ENCODE measurements around the gene MRGPRG.
"Not testable (repeated sequence)": the region's sequence is repeated elsewhere in the genome, so short reads cannot be mapped to it uniquely, and the experiment has no call there.

The MRGPRG gene

DNA sequence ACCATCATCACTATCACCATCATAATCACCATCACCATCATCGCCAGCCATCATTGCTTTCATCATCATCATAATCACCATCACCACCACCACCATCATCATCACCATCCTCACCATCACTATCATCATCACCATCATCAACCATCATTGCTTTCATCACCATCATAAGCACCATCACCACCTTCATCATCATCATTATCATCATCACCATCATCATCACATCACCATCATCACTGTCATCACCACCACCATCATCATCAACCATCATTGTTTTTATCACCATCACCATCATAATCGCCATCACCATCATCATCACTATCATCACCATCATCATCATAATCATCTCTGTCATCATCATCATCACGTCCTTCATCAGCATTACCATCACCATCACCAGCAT is 44.2 kb downstream of the MRGPRG start:
- no peak for DNase-seq (ENCODE audit: low spot score)

DNA sequence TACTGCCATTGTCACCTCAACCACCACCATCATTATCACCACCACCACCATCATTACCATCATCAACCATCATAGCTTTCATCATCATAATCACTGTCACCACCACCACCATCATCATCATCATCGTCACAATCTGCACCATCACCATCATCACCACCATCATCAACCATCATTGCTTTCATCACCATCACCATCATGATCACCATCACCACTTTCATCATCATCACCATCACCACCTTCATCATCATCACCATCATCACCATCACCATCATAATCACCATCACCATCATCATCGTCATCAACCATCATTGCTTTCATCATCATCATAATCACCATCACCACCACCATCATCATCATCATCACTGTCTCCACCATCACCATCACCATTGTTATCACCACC is 44.8 kb downstream of the MRGPRG start:
- DNase-seq (ENCODE audit: low spot score): no peak

DNA sequence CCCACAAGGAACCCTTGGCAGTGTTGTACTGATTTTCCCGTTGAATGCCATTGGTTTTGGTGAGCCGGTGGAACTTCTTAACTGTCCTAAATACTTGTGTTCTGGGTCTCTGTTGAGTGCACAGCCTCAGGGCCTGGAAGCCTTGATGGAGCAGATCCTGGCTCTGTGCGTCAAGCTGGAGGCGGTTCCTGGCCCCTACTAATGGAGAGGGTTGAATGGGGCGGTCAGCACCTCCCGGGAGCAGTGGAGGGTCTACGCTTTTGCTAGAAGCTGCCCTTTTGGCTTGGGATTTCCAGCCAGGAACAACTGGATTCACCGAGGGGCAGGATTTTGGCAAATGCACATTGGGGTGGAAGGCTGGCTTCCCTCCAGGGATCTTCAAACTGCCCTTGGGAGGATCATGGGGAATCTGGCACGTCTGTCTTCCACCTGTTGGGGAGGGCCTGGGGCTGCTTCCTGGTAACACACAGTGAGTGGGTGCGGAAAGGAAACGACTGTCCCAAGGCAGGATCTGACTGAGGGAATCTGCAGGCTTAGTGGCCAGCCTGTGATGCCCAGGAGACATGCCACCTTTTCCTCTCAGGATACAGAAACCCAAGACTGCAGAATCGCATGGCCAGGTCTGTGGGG is 46.6 kb downstream of the MRGPRG start:
- no peak for DNase-seq (ENCODE audit: low spot score)

DNA sequence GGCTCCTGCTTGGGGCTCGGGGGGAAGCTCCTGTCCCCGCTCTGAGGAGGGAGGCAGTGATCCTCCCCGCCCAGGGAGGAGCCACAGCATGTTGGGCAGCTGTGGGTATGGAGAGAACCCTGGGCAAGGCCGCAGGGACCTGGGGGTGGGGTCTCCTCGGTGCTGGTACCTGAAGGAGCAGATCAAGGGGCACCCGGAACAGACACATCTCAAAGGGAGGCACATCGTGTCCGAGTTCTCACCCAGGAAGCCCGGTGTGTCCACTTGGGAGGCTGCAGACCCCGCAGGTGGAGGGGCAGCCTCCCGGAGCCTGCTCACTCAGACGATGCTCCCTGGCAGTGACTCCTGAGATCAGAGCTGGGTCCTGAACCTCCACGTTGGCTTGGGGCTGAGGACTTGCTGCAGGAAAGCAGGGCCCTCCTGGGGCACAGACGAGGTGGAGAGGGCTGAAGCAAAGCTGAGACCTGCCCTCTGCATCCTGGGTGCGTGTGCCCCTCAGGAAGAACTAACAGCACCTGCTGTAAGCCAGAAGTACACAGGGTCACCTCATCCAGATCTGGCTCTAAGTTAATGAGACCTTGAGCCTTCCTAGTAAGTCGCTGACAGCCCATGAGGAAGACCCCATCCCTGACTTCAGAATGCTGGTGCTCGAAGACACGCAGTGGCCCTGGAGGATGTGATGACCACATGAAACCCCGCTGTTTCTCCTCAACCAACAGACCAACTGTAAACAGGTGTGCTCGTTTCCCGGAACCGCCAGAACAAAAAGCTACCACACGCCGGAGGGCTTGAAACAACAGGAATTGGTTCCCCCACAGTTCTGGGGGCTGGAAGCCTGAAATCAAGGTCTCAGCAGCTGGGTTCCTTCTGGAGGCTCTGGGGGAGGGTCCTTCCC is 47.6 kb downstream of the MRGPRG start:
- DNase-seq (ENCODE audit: low spot score): no peak

DNA sequence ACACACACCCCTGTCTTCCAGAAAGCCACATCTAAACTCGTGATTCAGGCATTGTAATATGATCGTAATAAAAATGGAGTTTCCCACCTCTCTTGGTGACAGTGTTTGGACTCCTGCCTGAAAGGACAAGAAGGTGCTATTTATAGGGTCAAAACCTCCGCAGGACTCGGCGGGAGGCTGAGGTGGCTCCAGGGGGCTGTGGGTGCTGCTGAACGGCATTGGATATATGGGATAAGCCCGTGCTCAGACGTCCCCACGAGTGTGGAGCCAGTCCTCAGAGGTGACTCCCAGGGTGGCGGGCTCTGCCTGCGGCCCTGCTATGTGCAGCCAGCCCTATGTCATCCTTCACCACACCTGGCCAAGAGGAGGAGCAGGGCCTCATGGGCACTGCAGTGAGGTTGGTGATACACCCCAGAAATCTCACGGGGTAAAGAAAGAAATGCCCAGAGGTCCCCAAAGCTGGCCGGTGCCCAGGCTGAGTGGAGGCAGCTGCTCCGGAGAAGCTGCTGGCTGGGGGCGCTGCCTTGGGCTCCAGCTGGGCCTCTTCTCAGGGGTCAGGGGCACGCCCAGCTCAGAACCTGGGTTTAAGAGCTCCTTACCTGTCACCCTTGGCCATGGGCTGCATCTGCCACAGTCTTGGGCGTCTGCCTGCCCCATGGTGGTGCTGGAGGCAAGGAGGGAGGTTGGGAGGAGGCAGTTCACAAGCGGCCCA is 48.4 kb downstream of the MRGPRG start:
- peak; percentile 6 for DNase-seq (ENCODE audit: low spot score)

DNA sequence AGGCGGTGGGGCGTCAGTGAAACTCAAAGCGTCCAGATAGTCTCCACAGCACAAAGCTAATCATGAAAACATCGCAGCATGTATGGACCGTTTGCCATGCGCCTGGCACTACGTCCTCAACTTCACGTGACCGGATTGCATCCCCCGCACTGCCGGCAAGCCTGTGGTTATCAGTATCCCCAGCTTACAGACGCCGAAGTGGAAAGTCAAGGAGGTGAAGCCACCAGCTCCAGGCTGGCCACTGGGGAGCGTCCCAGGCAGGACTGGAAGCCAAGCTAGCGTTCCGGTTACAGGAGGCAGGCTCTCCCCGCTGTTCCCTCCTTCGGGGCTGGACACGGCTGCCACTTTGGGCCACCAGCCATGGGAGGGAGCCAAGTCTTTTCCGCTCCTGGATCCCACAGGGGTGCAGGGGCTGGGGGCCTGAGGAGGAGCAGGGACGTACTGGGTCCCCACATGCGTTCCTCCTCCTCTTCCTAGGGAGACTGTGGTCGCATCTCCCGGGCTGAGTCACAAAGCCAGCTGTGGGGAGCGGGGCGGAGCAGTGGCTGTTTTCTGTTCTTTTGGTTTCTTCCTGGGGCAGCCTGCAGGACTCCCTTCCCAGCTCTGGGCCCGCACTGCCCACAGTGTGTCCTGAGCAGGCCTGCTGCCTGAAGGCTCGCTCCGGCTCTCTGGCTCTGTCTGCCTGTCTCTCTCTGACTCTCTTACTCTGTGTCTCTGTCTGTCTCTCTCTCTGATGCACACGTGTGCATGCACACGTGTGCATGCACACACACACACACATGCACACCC is 49.2 kb downstream of the MRGPRG start:
- DNase-seq (ENCODE audit: low spot score): peak; percentile 30

DNA sequence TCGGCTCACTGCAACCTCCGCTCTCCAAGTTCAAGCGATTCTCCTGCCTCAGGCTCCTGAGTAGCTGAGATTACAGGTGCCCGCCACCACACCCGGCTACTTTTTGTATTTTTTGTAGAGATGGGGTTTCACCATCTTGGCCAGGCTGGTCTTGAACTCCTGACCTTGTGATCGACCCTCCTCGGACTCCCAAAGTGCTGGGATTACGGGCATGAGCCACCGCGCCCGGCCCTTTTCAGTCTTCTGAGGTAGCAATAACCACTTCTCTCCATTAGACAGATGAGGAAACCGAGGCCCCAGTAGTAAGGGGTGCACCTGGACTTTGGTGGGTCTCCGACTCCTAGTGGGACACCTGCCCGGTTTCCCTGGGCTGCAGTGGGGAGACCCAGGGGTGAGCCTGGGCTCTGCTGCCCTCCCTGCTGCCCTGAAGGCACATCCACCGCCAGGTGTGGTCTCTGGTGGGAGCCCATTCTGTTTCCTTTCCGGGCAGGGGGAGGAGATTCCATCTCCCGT is 49.8 kb downstream of the MRGPRG start:
- not testable (repeated sequence) for DNase-seq (ENCODE audit: low spot score)

Measured in kidney tubule cell (primary cell).